Prostate gland (tissue), 2 donors: ENCODE results near the gene SMIM44. TPM values are rescaled to one million over a fixed set of nuclear protein-coding genes. Genes with fewer than 3 reads are reported as not detected.

Source experiments
- DNase-seq: peaks from one replicate; pipeline ENCODE4 v3.0.0-alpha.2; 2019; ENCODE audit warnings: low spot score
- H3K27ac ChIP-seq, 2 donors: fragments of 200-600 bp; sonication (generic); 2 replicates each; pipeline ENCODE4 v1.5.1; 2017 to 2019
- H3K27me3 ChIP-seq: fragments of 200-600 bp; sonication (generic); replicated peaks from 2 replicates; pipeline ENCODE4 v1.5.1; 2019; ENCODE audit not compliant: insufficient read depth
- H3K36me3 ChIP-seq, 2 donors: fragments of 200-600 bp; sonication (generic); 1 replicate in 1 of 2; 2 replicates in 1 of 2; pipeline versions ENCODE4 v1.5.1 to v1.8.1; 2017 to 2019
- H3K4me1 ChIP-seq: fragments of 200-600 bp; sonication (generic); replicated peaks from 2 replicates; pipeline ENCODE4 v1.5.1; 2019
- H3K4me3 ChIP-seq, 2 donors: fragments of 200-600 bp; sonication (generic); 2 replicates each; pipeline ENCODE4 v1.5.1; 2017 to 2019
- H3K9me3 ChIP-seq: fragments of 200-600 bp; sonication (generic); 2 replicates; pipeline ENCODE4 v1.5.1; 2017
- POLR2A ChIP-seq: fragments of 450-650 bp; IDR thresholded peaks from one replicate; pipeline ENCODE4 v1.6.1; 2016; ENCODE audit warnings: antibody characterized with exemption, mild to moderate bottlenecking
- POLR2AphosphoS5 ChIP-seq: sonication (generic); formaldehyde crosslinking; IDR thresholded peaks from one replicate; pipeline ENCODE4 v1.6.1; 2017; ENCODE audit warnings: antibody characterized with exemption
- WGBS: methylation state at CpG from one replicate; pipeline ENCODE4 v1.1.5; 2018; 5-methylcytosine and 5-hydroxymethylcytosine counted together
- intact Hi-C: fragments of 100-400 bp; cut with DNase I; formaldehyde crosslinking; loops from one replicate; pipeline ENCODE4 v1.14.2; 2022
- total RNA-seq, 2 donors: library from RNA; depleted of rRNA; stranded (reverse); fragments of >200 nt; gene quantifications; one replicate each; pipeline ENCODE4 v1.1.0, GENCODE V29; 2016
- TF ChIP-seq, protein P1 (sequence below), 4 experiments: fragments of 200-600 bp in 2 of 4; fragments of 450-650 bp in 2 of 4; sonication (generic) in 2 of 4; IDR thresholded peaks; 1 replicate in 3 of 4; 2 replicates in 1 of 4; pipeline ENCODE4 v1.5.1; 2016 to 2019; ENCODE audit warnings: antibody characterized with exemption in 4 of 4, mild to moderate bottlenecking in 2 of 4, moderate library complexity in 2 of 4

Gene SMIM44
- total RNA-seq, 2 donors from 2014 or later = 1.7 TPM; not detected in 1

DNA sequence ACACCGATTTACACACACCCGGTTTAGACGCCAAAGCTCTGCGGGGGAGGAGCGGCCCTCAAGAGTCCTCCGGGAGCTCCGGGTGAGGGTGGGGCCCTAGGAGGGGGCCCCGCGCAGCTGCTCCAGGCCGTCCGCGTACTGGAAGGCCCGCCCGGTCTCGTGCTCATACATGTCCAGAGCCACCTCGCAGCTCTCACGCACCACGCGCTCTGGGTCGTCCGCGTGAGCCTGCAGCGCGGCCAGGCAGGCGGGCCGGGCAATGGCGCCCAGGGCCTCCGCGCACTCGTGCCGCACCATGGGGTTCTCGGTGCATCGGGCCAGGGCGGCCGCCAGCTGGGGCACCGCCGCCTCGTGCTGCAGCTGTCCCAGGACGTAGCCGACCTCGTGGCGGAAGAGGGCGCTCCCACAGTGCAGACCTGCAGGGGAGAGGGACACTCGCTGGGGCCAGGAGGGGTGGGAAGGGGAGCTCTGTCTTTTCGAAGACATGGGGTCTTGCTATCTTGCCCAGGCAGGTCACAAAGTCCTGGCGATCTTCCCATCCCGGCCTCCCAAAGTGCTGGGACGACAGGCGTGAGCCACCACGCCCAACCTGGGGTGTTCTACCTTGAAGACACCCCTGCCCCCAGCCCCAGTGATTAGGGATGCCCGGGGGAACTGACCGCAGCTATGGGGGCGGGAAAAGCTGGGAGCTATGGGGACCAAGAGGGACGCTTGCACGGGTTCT lies 8.3 kb upstream of the SMIM44 start:
- TF ChIP-seq, protein P1, sequence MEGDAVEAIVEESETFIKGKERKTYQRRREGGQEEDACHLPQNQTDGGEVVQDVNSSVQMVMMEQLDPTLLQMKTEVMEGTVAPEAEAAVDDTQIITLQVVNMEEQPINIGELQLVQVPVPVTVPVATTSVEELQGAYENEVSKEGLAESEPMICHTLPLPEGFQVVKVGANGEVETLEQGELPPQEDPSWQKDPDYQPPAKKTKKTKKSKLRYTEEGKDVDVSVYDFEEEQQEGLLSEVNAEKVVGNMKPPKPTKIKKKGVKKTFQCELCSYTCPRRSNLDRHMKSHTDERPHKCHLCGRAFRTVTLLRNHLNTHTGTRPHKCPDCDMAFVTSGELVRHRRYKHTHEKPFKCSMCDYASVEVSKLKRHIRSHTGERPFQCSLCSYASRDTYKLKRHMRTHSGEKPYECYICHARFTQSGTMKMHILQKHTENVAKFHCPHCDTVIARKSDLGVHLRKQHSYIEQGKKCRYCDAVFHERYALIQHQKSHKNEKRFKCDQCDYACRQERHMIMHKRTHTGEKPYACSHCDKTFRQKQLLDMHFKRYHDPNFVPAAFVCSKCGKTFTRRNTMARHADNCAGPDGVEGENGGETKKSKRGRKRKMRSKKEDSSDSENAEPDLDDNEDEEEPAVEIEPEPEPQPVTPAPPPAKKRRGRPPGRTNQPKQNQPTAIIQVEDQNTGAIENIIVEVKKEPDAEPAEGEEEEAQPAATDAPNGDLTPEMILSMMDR (IDR thresholded peaks at IDR 0.05) = no peak
- TF ChIP-seq POLR2A = no peak
- TF ChIP-seq POLR2AphosphoS5 = no peak
- Histone ChIP-seq H3K4me1 (no peaks in the 10 kb centered on the region), H3K27ac (no peak overlapping the region), H3K4me3 (no peak overlapping the region), H3K9me3 (no peaks in the 10 kb centered on the region), H3K27me3 (no peaks in the 10 kb centered on the region), H3K36me3 (peaks cover 4 to 7% of the 10 kb centered on the region in 2 donors)
- 90% methylated on average over 53 of the region's 55 CpGs for WGBS
- DNase-seq = no peak
- intact Hi-C loops = no loop called here

DNA sequence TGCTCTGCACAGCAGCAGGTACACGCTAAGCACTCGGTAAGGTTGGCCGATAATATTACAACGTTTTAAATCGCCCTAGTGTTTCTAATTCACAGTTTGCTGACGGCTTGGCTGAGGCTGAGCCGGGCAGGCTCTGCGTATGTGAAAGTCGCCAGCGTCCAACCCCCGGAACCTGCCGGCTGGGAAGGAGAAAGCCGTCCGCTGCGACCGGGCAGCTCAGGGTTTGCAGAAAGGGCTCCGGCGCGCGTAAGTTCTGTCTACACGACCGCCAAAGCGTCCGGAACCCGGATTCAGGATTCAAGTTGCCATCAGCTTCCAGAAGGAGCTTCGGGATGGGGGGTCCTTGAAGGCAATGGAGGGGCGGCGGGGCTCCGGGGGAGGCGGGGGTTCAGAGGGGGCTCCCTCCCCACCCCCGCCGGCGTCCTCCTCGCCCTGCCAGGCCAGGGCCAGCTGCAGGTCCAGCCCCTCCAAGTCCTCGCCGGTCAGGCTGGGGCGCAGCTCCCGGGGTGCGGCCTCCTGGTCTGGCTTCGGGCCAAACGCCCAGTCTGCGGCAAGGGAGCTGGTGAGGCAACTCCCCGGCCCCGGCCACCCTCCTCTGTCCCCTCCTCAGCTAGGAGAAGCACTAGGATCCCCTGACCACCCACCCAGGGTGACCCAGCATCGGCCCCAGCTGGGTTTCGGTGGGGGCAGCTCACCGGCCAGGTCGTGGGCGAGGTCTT lies 575 bp downstream of the SMIM44 start:
- Histone ChIP-seq H3K4me3 (peak overlapping the region; percentile 15 to 17), H3K27me3 (no peaks in the 10 kb centered on the region), H3K36me3 (no peaks in the 10 kb centered on the region), H3K4me1 (no peaks in the 10 kb centered on the region), H3K9me3 (no peaks in the 10 kb centered on the region), H3K27ac (peak overlapping the region; percentile 36 to 49)
- 44% methylated on average over 26 of the region's 49 CpGs for WGBS
- DNase-seq = no peak
- intact Hi-C loops = no loop called here
- TF ChIP-seq, protein P1 (IDR thresholded peaks at IDR 0.05) = no peak
- TF ChIP-seq POLR2AphosphoS5 (no peak), POLR2A (no peak)

DNA sequence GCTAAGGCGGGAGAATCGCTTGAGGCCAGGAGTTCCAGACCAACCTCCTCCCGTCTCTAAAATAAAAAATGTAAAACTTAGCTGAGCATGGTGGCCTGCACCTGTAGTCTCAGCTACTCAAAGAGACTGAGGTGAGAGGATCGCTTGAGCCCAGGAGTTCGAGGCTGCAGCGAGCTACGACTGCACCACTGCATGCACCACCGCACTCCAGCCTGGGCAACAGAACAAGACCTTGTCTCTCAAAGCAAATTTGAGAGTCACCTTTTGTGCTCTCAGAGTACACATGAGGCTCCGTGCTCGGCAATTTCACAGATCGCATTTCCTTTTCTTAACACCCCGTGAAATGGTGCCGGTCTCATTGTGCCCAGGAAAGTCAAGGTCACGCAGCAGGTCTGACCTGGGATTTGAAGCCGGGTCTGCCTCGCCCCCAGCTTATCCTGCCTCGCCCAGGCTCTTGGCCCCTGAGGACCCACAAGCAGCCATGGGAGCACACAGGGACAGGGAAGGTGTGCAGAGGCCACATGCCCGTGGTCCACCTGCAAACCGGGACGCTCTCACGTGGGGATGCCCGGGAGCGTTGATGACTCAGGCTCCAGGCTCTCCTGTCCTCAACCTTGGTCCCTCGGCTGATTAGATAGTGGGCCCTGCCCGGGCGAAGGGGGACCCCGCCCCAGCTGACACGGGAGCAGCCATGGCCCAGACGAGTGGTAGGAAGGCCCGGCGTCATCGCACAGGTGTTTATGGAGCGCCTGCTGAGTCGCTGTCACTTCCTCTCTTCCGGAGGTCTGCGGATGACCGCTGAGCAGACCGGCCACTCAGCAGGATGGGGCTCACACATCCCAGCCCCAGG lies 1.8 kb downstream of the SMIM44 start:
- WGBS = 64% methylated on average over 38 of the region's 38 CpGs
- DNase-seq = no peak
- TF ChIP-seq, protein P1 (IDR thresholded peaks at IDR 0.05) = no peak
- no peak for TF ChIP-seq POLR2AphosphoS5
- TF ChIP-seq POLR2A = no peak
- no peak overlapping the region for H3K4me3 ChIP-seq
- H3K4me1 ChIP-seq = no peaks in the 10 kb centered on the region
- H3K36me3 ChIP-seq = no peaks in the 10 kb centered on the region
- H3K27me3 ChIP-seq = no peaks in the 10 kb centered on the region
- no peaks in the 10 kb centered on the region for H3K9me3 ChIP-seq
- intact Hi-C loops = no loop called here
- no peak overlapping the region for H3K27ac ChIP-seq

DNA sequence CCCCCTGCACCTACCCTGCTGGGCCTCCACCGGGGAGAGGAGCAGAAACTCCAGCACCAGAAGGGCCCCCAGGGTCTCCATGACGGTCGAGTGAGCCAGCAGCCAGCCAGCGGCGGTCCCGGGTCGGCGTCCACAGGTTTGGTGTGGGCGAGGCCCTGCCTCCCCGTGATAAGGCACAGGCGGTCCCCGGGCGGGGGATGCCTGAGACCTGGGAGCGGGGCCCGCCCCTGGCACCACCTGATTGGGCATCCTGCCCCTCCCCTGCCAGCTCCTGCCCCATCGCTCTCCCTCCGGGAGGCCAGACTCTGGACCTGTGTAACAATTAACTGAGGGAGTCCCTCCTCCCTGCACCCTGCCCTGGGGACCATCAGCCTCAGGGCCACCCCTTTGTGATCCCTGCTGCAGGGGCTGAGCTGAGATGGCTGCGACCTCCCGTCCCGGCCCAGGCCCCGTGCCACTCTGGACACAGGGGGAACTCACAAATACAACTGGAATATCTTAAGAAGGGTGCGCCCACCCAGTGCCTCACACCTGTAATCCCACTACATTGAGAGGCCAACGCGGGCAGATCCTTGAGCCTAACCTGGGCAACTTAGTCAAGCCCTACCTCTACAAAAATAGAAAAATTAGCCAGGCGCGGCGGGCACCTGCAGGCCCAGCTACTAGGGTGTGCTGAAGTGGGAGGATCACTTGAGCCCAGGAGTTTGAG lies 2.7 kb downstream of the SMIM44 start, which contains the start of gene SMIM24:
SMIM24 (minus strand) TSS at position 143 of the 709 bp plus-strand sequence; CDS start at position 81, 62 bp downstream.
- WGBS = 45% methylated on average over 26 of the region's 27 CpGs
- Histone ChIP-seq H3K4me1 (no peaks in the 10 kb centered on the region), H3K4me3 (no peak within 1 kb of the TSS), H3K9me3 (no peaks in the 10 kb centered on the region), H3K36me3 (no peaks in the 10 kb centered on the region), H3K27me3 (no peaks in the 10 kb centered on the region), H3K27ac (no peak within 1 kb of the TSS)
- DNase-seq = no peak
- intact Hi-C loops = no loop called here
- TF ChIP-seq, protein P1 (IDR thresholded peaks at IDR 0.05) = no peak
- no peak for TF ChIP-seq POLR2AphosphoS5
